GM12878 (cell line): ENCODE data around the gene GLO1.

Source experiments
- CTCF ChIP-seq, 3 experiments: IDR thresholded peaks in 2 of 3; conservative IDR thresholded peaks in 1 of 3; 2 replicates each; pipeline ENCODE4 v1.5.1; 2011; ENCODE audit warnings: low read depth in 3 of 3, low read length in 3 of 3, mild to moderate bottlenecking in 3 of 3, control low read depth in 2 of 3, moderate library complexity in 2 of 3, inconsistent platforms in 1 of 3, mixed read lengths in 1 of 3; ENCODE audit not compliant: control insufficient read depth in 2 of 3, insufficient read depth in 1 of 3; ENCODE audit errors: extremely low read depth in 1 of 3
- FOS ChIP-seq: IDR thresholded peaks from 3 replicates; pipeline ENCODE4 v1.6.1; 2011; ENCODE audit warnings: borderline replicate concordance; ENCODE audit not compliant: insufficient read length; ENCODE audit errors: extremely low read depth
- HDAC2 ChIP-seq: fragments of 200-600 bp; sonication (generic); IDR thresholded peaks from 2 replicates; pipeline ENCODE4 v1.6.1; 2017
- MAX ChIP-seq: IDR thresholded peaks from 2 replicates; pipeline ENCODE4 v1.6.1; 2012; ENCODE audit warnings: low read depth, low read length, improper control_type of control experiment
- ZNF384 ChIP-seq: IDR thresholded peaks from 2 replicates; pipeline ENCODE4 v1.6.1; 2012; ENCODE audit warnings: low read depth, mild to moderate bottlenecking, low read length, improper control_type of control experiment, borderline replicate concordance

GRCh38 chr6:38722727-38723334 is 19.9 kb upstream of the GLO1 start:
- no peak for TF ChIP-seq CTCF (IDR thresholded peaks at IDR 0.05 in 2 of 3, conservative IDR thresholded peaks at IDR 0.05 in 1 of 3; ENCODE audit: control insufficient read depth in 2 of 3, extremely low read depth in 1 of 3, insufficient read depth in 1 of 3, low read depth in 3 of 3, low read length in 3 of 3)
- no peak for TF ChIP-seq HDAC2
- TF ChIP-seq FOS, result no peak
- no peak for TF ChIP-seq ZNF384
- TF ChIP-seq MAX, result no peak
